SU-DHL-6 (cell line): ENCODE results near the gene MLN.

Experiments used
- H2AFZ ChIP-seq: fragments of 200-600 bp; sonication (generic); 2 replicates; pipeline ENCODE4 v1.6.1; 2014; ENCODE audit warnings: low read depth, mild to moderate bottlenecking, moderate library complexity, mixed read lengths, antibody characterized with exemption, low read length; ENCODE audit not compliant: severe bottlenecking
- H3F3A ChIP-seq: fragments of 200-600 bp; shearing (Covaris generic); 2 replicates; pipeline ENCODE4 v1.6.0; 2016; ENCODE audit warnings: antibody characterized with exemption, mild to moderate bottlenecking; ENCODE audit not compliant: insufficient read depth
- H3K27ac ChIP-seq: fragments of 200-600 bp; sonication (generic); 2 replicates; pipeline ENCODE4 v1.5.1; 2016; ENCODE audit warnings: low read depth, mild to moderate bottlenecking, low read length, moderate library complexity, mixed read lengths
- H3K27me3 ChIP-seq: fragments of 200-600 bp; sonication (generic), shearing (Covaris generic); 2 replicates; pipeline ENCODE4 v1.6.0; 2014; ENCODE audit warnings: mild to moderate bottlenecking, low read length
- H3K36me3 ChIP-seq: fragments of 200-600 bp; sonication (generic); 2 replicates; pipeline ENCODE4 v1.6.1; 2014; ENCODE audit warnings: mild to moderate bottlenecking, low read length, mixed read lengths
- H3K4me2 ChIP-seq: fragments of 300-600, 200-600 bp; shearing (Covaris generic), sonication (generic); 2 replicates; pipeline ENCODE4 v1.6.0; 2014; ENCODE audit warnings: low read length, low read depth, mild to moderate bottlenecking; ENCODE audit not compliant: poor library complexity, severe bottlenecking
- H3K4me3 ChIP-seq: fragments of 200-600 bp; sonication (generic); 2 replicates; pipeline ENCODE4 v1.5.1; 2014; ENCODE audit warnings: antibody characterized with exemption, low read length, mild to moderate bottlenecking, mixed read lengths; ENCODE audit not compliant: insufficient read depth, poor library complexity, severe bottlenecking
- H3K79me2 ChIP-seq: fragments of 200-600 bp; sonication (generic); 2 replicates; pipeline ENCODE4 v1.6.1; 2014; ENCODE audit warnings: mild to moderate bottlenecking, low read length, moderate library complexity; ENCODE audit not compliant: insufficient read depth
- H3K9ac ChIP-seq: fragments of 200-600 bp; sonication (generic); 2 replicates; pipeline ENCODE4 v1.7.0; 2014; ENCODE audit warnings: mild to moderate bottlenecking, low read length
- H3K9me2 ChIP-seq: fragments of 200-600 bp; sonication (generic); replicated peaks from 2 replicates; pipeline ENCODE4 v1.6.1; 2014; ENCODE audit warnings: low read length; ENCODE audit not compliant: insufficient read depth
- H3K9me3 ChIP-seq: fragments of 200-600 bp; sonication (generic); 2 replicates; pipeline ENCODE4 v1.6.1; 2014; ENCODE audit warnings: low read length, mixed read lengths; ENCODE audit not compliant: insufficient read depth
- H4K20me1 ChIP-seq: fragments of 200-600 bp; sonication (generic); 2 replicates; pipeline ENCODE4 v1.6.1; 2014; ENCODE audit warnings: low read depth, mild to moderate bottlenecking, antibody characterized with exemption, low read length, moderate library complexity, mixed read lengths
- EZH2phosphoT487 ChIP-seq: fragments of 200-600 bp; sonication (generic), shearing (Covaris generic); conservative IDR thresholded peaks from 2 replicates; pipeline ENCODE4 v1.6.1; 2018; ENCODE audit warnings: mild to moderate bottlenecking, antibody characterized with exemption, low read length, moderate library complexity, mixed read lengths
- TF ChIP-seq, protein P1 (sequence below): fragments of 200-600 bp; sonication (generic); IDR thresholded peaks from one replicate; pipeline ENCODE4 v1.5.1; 2017; ENCODE audit warnings: antibody characterized with exemption, mild to moderate bottlenecking, low read length, moderate library complexity; ENCODE audit not compliant: insufficient read depth, poor library complexity, severe bottlenecking

The MLN gene

DNA sequence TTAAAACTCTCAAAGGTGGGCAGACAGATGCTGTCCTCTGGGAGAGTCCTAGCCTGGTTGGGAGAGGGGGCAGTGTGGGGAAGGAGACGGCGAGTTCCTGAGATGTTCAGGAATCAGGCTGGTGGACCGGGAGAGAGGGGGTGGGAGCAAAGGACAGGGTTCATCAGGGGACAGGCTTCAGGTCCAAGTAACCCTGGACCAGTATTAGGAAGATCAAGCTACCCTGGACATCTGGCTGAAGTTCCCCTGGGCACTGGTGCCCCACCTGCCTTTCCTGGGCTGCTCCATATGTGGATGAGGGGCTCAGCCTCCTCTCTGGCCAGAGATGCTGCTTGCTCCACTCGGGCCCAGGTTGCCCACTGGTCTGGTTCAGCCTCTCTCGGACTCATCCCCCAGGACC, 56.0 kb downstream of the MLN start:
- no peak for TF ChIP-seq EZH2phosphoT487
- TF ChIP-seq, protein P1, sequence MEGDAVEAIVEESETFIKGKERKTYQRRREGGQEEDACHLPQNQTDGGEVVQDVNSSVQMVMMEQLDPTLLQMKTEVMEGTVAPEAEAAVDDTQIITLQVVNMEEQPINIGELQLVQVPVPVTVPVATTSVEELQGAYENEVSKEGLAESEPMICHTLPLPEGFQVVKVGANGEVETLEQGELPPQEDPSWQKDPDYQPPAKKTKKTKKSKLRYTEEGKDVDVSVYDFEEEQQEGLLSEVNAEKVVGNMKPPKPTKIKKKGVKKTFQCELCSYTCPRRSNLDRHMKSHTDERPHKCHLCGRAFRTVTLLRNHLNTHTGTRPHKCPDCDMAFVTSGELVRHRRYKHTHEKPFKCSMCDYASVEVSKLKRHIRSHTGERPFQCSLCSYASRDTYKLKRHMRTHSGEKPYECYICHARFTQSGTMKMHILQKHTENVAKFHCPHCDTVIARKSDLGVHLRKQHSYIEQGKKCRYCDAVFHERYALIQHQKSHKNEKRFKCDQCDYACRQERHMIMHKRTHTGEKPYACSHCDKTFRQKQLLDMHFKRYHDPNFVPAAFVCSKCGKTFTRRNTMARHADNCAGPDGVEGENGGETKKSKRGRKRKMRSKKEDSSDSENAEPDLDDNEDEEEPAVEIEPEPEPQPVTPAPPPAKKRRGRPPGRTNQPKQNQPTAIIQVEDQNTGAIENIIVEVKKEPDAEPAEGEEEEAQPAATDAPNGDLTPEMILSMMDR = no peak
- Histone ChIP-seq H4K20me1 (no peaks in the 10 kb centered on the region; the same call in 1 of the 2 replicates), H3K27ac (no peak overlapping the region), H3F3A (no peaks in the 10 kb centered on the region), H3K9me2 (no peaks in the 10 kb centered on the region), H3K4me2 (no peak overlapping the region), H2AFZ (no peak overlapping the region), H3K27me3 (no peaks in the 10 kb centered on the region), H3K9me3 (no peaks in the 10 kb centered on the region), H3K4me3 (no peak overlapping the region), H3K36me3 (no peaks in the 10 kb centered on the region), H3K79me2 (no peaks in the 10 kb centered on the region), H3K9ac (no peak overlapping the region)

DNA sequence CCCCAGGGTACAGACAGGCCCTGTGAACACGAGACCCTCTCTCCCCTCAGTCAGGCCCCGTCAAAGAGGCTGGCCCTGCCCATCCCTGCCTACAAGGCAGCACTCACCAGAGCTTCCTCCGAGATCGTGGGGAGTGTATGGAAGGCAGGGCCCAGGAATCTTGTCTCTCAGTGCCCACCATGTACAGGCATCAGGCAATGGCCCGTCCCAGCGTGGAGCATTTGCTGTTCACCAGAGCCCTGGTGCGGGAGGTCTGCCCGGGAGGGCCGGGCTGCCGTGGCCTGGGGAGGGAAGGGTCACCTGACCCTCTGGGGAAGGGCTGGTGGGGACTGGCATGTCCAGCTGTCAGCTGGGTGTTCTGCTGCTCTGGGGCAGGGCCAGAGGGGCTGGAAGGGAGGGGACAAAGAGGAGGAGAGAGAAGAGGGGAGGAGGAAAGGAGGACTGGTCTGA, 57.1 kb downstream of the MLN start, which contains the start of gene IP6K3:
IP6K3 (minus strand) TSS at position 255 of the 450 bp plus-strand sequence. CDS start 11,429 bp downstream, outside the sequence.
- H3K9me2 ChIP-seq = no peaks in the 10 kb centered on the region
- no peak within 1 kb of the TSS for H3K9ac ChIP-seq
- no peaks in the 10 kb centered on the region for H3K79me2 ChIP-seq
- H3K27me3 ChIP-seq = no peaks in the 10 kb centered on the region
- no peaks in the 10 kb centered on the region for H3K36me3 ChIP-seq
- no peak within 1 kb of the TSS for H2AFZ ChIP-seq
- no peaks in the 10 kb centered on the region for H3F3A ChIP-seq
- H3K27ac ChIP-seq = no peak within 1 kb of the TSS
- no peak within 1 kb of the TSS for H3K4me2 ChIP-seq
- H3K4me3 ChIP-seq = no peak within 1 kb of the TSS
- no peaks in the 10 kb centered on the region for H3K9me3 ChIP-seq
- H4K20me1 ChIP-seq = no peaks in the 10 kb centered on the region; the same call in 1 of the 2 replicates
- TF ChIP-seq EZH2phosphoT487 = no peak
- TF ChIP-seq, protein P1 = no peak

DNA sequence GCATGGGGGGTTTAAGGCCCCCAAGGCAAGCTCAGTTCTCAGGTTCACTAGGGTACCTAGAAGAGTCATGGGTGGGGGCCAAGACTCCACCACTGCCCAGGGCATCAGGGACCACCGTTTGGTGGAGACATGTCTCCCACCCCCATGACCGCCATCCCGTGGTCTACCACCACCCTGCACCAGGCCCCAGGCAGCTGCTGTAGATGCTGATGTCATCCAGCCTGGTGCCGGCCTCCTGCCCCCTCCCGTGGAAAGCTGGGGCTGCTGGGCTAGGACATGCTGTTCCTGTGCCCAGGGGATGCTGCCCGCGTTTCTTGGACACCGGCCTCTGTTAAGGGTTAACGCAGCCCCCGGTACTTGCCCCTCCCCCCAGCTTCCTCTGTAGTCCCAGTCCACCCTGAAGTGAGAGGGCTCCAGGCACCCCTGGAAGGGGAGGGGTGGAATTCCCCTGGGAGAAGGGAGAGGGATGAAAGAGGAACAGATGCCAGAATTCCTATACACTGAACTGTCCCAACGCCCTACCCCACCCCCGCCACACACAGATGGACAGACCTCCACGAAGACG, 57.7 kb downstream of the MLN start:
- no peak overlapping the region for H3K4me2 ChIP-seq
- no peaks in the 10 kb centered on the region for H3F3A ChIP-seq
- H4K20me1 ChIP-seq = no peaks in the 10 kb centered on the region; the same call in 1 of the 2 replicates
- no peaks in the 10 kb centered on the region for H3K36me3 ChIP-seq
- no peaks in the 10 kb centered on the region for H3K9me2 ChIP-seq
- TF ChIP-seq EZH2phosphoT487 = no peak
- TF ChIP-seq, protein P1 = no peak
- no peak overlapping the region for H3K4me3 ChIP-seq
- no peak overlapping the region for H2AFZ ChIP-seq
- no peaks in the 10 kb centered on the region for H3K27me3 ChIP-seq
- no peaks in the 10 kb centered on the region for H3K9me3 ChIP-seq
- H3K79me2 ChIP-seq = no peaks in the 10 kb centered on the region
- no peak overlapping the region for H3K27ac ChIP-seq
- H3K9ac ChIP-seq = no peak overlapping the region
